ENCODE measurements around the gene EMC10.
"Not testable (repeated sequence)": the region's sequence is repeated elsewhere in the genome, so short reads cannot be mapped to it uniquely, and the experiment has no call there.

Gene EMC10

GRCh38 chr19:50476224-50476906 lies at the start of gene EMC10, which contains the start of gene GARIN5A:
TSS of gene EMC10 (plus strand) at chr19:50476507. CDS start at chr19:50476545, 38 bp downstream.
TSS of gene GARIN5A (minus strand) at chr19:50476848. CDS start at chr19:50476388, 460 bp downstream.
- DNase-seq, result peak; percentile 90

- no peak for DNase-seq
These were observed 48.9 kb upstream of the EMC10 start for GRCh38 chr19:50427318-50427925.

GRCh38 chr19:50427997-50428425 lies 48.3 kb upstream of the EMC10 start:
- DNase-seq, result peak; percentile 68

- no peak for DNase-seq
These were observed 47.4 kb upstream of the EMC10 start for GRCh38 chr19:50428772-50429463.

- DNase-seq, result no peak
These were observed 45.4 kb upstream of the EMC10 start for GRCh38 chr19:50430888-50431342.

GRCh38 chr19:50431343-50432220 lies 44.7 kb upstream of the EMC10 start:
- peak; percentile 88 for DNase-seq

GRCh38 chr19:50432221-50433028 lies 43.9 kb upstream of the EMC10 start, which contains the start of gene MYBPC2:
TSS of gene MYBPC2 (plus strand) at chr19:50432892. CDS start at chr19:50432954, 62 bp downstream.
- peak; percentile 22 for DNase-seq

- DNase-seq, result no peak
These were observed 42.8 kb upstream of the EMC10 start for GRCh38 chr19:50433201-50434180.

- DNase-seq, result no peak
These were observed 41.8 kb upstream of the EMC10 start for GRCh38 chr19:50434525-50434924.

- no peak for DNase-seq
These were observed 41.1 kb upstream of the EMC10 start for GRCh38 chr19:50435221-50435620.

GRCh38 chr19:50435627-50436026 lies 40.7 kb upstream of the EMC10 start:
- DNase-seq, result no peak

- no peak for DNase-seq
These were observed 38.4 kb upstream of the EMC10 start for GRCh38 chr19:50437862-50438449.

- DNase-seq, result not testable (repeated sequence)
These were observed 37.2 kb upstream of the EMC10 start for GRCh38 chr19:50439130-50439529.

- DNase-seq, result no peak
These were observed 32.2 kb upstream of the EMC10 start for GRCh38 chr19:50444059-50444458.

- DNase-seq, result no peak
These were observed 29.3 kb upstream of the EMC10 start for GRCh38 chr19:50447053-50447452.

- no peak for DNase-seq
These were observed 28.6 kb upstream of the EMC10 start for GRCh38 chr19:50447750-50448149.

GRCh38 chr19:50449236-50449899 lies 26.9 kb upstream of the EMC10 start:
- DNase-seq, result no peak

- DNase-seq, result no peak
These were observed 25.7 kb upstream of the EMC10 start for GRCh38 chr19:50450369-50451222.

GRCh38 chr19:50451223-50451534 lies 25.1 kb upstream of the EMC10 start:
- DNase-seq, result no peak
